SU-DHL-6 (cell line): ENCODE data around the gene CXXC5.

Experiments used
- H2AFZ ChIP-seq: fragments of 200-600 bp; sonication (generic); 2 replicates; pipeline ENCODE4 v1.6.1; 2014; ENCODE audit warnings: low read depth, mild to moderate bottlenecking, moderate library complexity, mixed read lengths, antibody characterized with exemption, low read length; ENCODE audit not compliant: severe bottlenecking
- H3F3A ChIP-seq: fragments of 200-600 bp; shearing (Covaris generic); 2 replicates; pipeline ENCODE4 v1.6.0; 2016; ENCODE audit warnings: antibody characterized with exemption, mild to moderate bottlenecking; ENCODE audit not compliant: insufficient read depth
- H3K27ac ChIP-seq: fragments of 200-600 bp; sonication (generic); 2 replicates; pipeline ENCODE4 v1.5.1; 2016; ENCODE audit warnings: low read depth, mild to moderate bottlenecking, low read length, moderate library complexity, mixed read lengths
- H3K27me3 ChIP-seq: fragments of 200-600 bp; sonication (generic), shearing (Covaris generic); 2 replicates; pipeline ENCODE4 v1.6.0; 2014; ENCODE audit warnings: mild to moderate bottlenecking, low read length
- H3K36me3 ChIP-seq: fragments of 200-600 bp; sonication (generic); 2 replicates; pipeline ENCODE4 v1.6.1; 2014; ENCODE audit warnings: mild to moderate bottlenecking, low read length, mixed read lengths
- H3K4me2 ChIP-seq: fragments of 300-600, 200-600 bp; shearing (Covaris generic), sonication (generic); 2 replicates; pipeline ENCODE4 v1.6.0; 2014; ENCODE audit warnings: low read length, low read depth, mild to moderate bottlenecking; ENCODE audit not compliant: poor library complexity, severe bottlenecking
- H3K4me3 ChIP-seq: fragments of 200-600 bp; sonication (generic); 2 replicates; pipeline ENCODE4 v1.5.1; 2014; ENCODE audit warnings: antibody characterized with exemption, low read length, mild to moderate bottlenecking, mixed read lengths; ENCODE audit not compliant: insufficient read depth, poor library complexity, severe bottlenecking
- H3K79me2 ChIP-seq: fragments of 200-600 bp; sonication (generic); 2 replicates; pipeline ENCODE4 v1.6.1; 2014; ENCODE audit warnings: mild to moderate bottlenecking, low read length, moderate library complexity; ENCODE audit not compliant: insufficient read depth
- H3K9ac ChIP-seq: fragments of 200-600 bp; sonication (generic); 2 replicates; pipeline ENCODE4 v1.7.0; 2014; ENCODE audit warnings: mild to moderate bottlenecking, low read length
- H3K9me2 ChIP-seq: fragments of 200-600 bp; sonication (generic); replicated peaks from 2 replicates; pipeline ENCODE4 v1.6.1; 2014; ENCODE audit warnings: low read length; ENCODE audit not compliant: insufficient read depth
- H3K9me3 ChIP-seq: fragments of 200-600 bp; sonication (generic); 2 replicates; pipeline ENCODE4 v1.6.1; 2014; ENCODE audit warnings: low read length, mixed read lengths; ENCODE audit not compliant: insufficient read depth
- H4K20me1 ChIP-seq: fragments of 200-600 bp; sonication (generic); 2 replicates; pipeline ENCODE4 v1.6.1; 2014; ENCODE audit warnings: low read depth, mild to moderate bottlenecking, antibody characterized with exemption, low read length, moderate library complexity, mixed read lengths
- CTCF ChIP-seq: fragments of 200-600 bp; sonication (generic); IDR thresholded peaks from one replicate; pipeline ENCODE4 v1.5.1; 2017; ENCODE audit warnings: antibody characterized with exemption, mild to moderate bottlenecking, low read length, moderate library complexity; ENCODE audit not compliant: insufficient read depth, poor library complexity, severe bottlenecking
- EZH2phosphoT487 ChIP-seq: fragments of 200-600 bp; sonication (generic), shearing (Covaris generic); conservative IDR thresholded peaks from 2 replicates; pipeline ENCODE4 v1.6.1; 2018; ENCODE audit warnings: mild to moderate bottlenecking, antibody characterized with exemption, low read length, moderate library complexity, mixed read lengths

CXXC5 gene

GRCh38 chr5:139732019-139732418, 83.9 kb downstream of the CXXC5 start:
- H3K9ac ChIP-seq = no peak overlapping the region
- H3K4me2 ChIP-seq = no peak overlapping the region
- no peaks in the 10 kb centered on the region for H3K79me2 ChIP-seq
- no peaks in the 10 kb centered on the region for H3K9me2 ChIP-seq
- no peak overlapping the region for H3K27ac ChIP-seq
- TF ChIP-seq CTCF (no peak), EZH2phosphoT487 (no peak)
- no peaks in the 10 kb centered on the region for H3K27me3 ChIP-seq
- H3K4me3 ChIP-seq = no peak overlapping the region
- H2AFZ ChIP-seq = no peak overlapping the region
- no peaks in the 10 kb centered on the region for H3K36me3 ChIP-seq
- H3F3A ChIP-seq = no peaks in the 10 kb centered on the region
- H3K9me3 ChIP-seq = no peaks in the 10 kb centered on the region
- no peaks in the 10 kb centered on the region for H4K20me1 ChIP-seq

- TF ChIP-seq EZH2phosphoT487 = no peak
- no peak for TF ChIP-seq CTCF
- Histone ChIP-seq H3K4me3 (no peak overlapping the region), H3K27me3 (no peaks in the 10 kb centered on the region), H3K9me2 (no peaks in the 10 kb centered on the region), H4K20me1 (no peaks in the 10 kb centered on the region), H3F3A (no peaks in the 10 kb centered on the region), H3K36me3 (no peaks in the 10 kb centered on the region), H3K4me2 (no peak overlapping the region), H3K9ac (no peak overlapping the region), H2AFZ (no peak overlapping the region), H3K27ac (no peak overlapping the region), H3K79me2 (no peaks in the 10 kb centered on the region), H3K9me3 (no peaks in the 10 kb centered on the region)
Observed at GRCh38 chr5:139733010-139733688, 85.0 kb downstream of the CXXC5 start.
